HL-60 (cell line): ENCODE data around the gene AGO3.

Experiments used
- DNase-seq, 2 experiments: peaks; one replicate each; pipeline ENCODE4 v3.0.0-alpha.2; 2010 to 2020; ENCODE audit warnings: low read depth in 1 of 2, low spot score in 1 of 2
- H3K27ac ChIP-seq: fragments of 250-450 bp; sonication (Bioruptor Pico); replicated peaks from 2 replicates; pipeline ENCODE4 v1.5.1; 2020; ENCODE audit warnings: mild to moderate bottlenecking, moderate library complexity
- H3K27me3 ChIP-seq: fragments of 250-450 bp; sonication (Bioruptor Pico); 2 replicates; pipeline ENCODE4 v1.5.1; 2021; ENCODE audit warnings: mild to moderate bottlenecking, moderate library complexity; ENCODE audit not compliant: insufficient read depth, poor library complexity, severe bottlenecking
- H3K4me3 ChIP-seq: replicated peaks from 2 replicates; pipeline ENCODE4 v1.5.1; 2011; ENCODE audit warnings: mild to moderate bottlenecking, control low read depth, low read length; ENCODE audit not compliant: insufficient read depth
- GABPA ChIP-seq: IDR thresholded peaks from 2 replicates; pipeline ENCODE4 v1.6.1; 2012; ENCODE audit warnings: low read depth
- POLR2AphosphoS5 ChIP-seq: IDR thresholded peaks from 2 replicates; pipeline ENCODE4 v1.6.1; 2012; ENCODE audit warnings: low read depth
- SPI1 ChIP-seq: IDR thresholded peaks from 2 replicates; pipeline ENCODE4 v1.6.1; 2012; ENCODE audit warnings: low read depth, mild to moderate bottlenecking, borderline replicate concordance
- TF ChIP-seq, protein P1 (sequence below): IDR thresholded peaks from one replicate; pipeline ENCODE4 v1.5.1; 2011; ENCODE audit warnings: low read length, control low read depth, inconsistent platforms; ENCODE audit not compliant: insufficient read depth
- TF ChIP-seq, protein P2 (sequence below): IDR thresholded peaks from 2 replicates; pipeline ENCODE4 v1.6.1; 2012; ENCODE audit warnings: low read depth; ENCODE audit not compliant: insufficient replicate concordance

The AGO3 gene

DNA sequence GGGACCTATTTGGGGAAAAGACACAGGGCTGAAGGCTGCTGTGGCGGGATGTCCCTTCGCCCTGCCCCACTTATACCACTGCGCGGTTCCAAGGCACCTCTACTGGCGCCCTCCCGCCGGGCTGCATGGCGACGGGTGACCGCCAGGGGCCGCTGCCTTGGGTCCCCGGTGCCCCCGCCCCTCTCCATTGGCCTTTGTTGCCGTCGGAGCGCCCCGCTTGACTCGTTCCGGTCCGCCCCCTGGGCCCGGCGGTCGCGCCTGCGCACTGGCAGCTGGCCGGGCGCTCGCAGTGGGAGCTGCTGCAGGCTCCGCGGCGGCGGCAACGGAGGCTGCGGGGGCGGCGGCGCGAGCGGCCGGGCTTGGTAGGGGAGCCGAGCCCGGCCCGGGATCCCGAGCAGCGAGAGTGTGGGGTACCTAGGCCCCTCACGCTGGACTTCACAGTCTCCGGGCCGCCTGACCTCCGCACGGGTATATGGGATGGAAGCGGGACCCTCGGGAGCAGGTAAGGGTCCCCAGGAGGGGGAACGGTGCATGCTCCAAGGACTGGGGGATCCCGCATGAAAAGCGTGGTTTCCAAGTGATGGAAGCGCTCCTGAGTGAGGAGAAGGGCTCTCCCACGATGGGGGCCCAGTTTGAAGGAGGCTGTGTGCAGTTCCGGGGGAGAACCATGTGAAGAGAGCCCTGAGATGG is 47.8 kb upstream of the AGO3 start, which contains the start of gene AGO1:
AGO1 (plus strand) TSS at position 265 of the 690 bp plus-strand sequence; CDS start at position 478, 213 bp downstream.
- Histone ChIP-seq H3K4me3 (peak within 1 kb of the TSS; percentile 98), H3K27ac (peak within 1 kb of the TSS; percentile 66), H3K27me3 (no peaks in the 10 kb centered on the region)
- TF ChIP-seq, protein P1, sequence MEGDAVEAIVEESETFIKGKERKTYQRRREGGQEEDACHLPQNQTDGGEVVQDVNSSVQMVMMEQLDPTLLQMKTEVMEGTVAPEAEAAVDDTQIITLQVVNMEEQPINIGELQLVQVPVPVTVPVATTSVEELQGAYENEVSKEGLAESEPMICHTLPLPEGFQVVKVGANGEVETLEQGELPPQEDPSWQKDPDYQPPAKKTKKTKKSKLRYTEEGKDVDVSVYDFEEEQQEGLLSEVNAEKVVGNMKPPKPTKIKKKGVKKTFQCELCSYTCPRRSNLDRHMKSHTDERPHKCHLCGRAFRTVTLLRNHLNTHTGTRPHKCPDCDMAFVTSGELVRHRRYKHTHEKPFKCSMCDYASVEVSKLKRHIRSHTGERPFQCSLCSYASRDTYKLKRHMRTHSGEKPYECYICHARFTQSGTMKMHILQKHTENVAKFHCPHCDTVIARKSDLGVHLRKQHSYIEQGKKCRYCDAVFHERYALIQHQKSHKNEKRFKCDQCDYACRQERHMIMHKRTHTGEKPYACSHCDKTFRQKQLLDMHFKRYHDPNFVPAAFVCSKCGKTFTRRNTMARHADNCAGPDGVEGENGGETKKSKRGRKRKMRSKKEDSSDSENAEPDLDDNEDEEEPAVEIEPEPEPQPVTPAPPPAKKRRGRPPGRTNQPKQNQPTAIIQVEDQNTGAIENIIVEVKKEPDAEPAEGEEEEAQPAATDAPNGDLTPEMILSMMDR = peak; percentile 72
- TF ChIP-seq, protein P2, sequence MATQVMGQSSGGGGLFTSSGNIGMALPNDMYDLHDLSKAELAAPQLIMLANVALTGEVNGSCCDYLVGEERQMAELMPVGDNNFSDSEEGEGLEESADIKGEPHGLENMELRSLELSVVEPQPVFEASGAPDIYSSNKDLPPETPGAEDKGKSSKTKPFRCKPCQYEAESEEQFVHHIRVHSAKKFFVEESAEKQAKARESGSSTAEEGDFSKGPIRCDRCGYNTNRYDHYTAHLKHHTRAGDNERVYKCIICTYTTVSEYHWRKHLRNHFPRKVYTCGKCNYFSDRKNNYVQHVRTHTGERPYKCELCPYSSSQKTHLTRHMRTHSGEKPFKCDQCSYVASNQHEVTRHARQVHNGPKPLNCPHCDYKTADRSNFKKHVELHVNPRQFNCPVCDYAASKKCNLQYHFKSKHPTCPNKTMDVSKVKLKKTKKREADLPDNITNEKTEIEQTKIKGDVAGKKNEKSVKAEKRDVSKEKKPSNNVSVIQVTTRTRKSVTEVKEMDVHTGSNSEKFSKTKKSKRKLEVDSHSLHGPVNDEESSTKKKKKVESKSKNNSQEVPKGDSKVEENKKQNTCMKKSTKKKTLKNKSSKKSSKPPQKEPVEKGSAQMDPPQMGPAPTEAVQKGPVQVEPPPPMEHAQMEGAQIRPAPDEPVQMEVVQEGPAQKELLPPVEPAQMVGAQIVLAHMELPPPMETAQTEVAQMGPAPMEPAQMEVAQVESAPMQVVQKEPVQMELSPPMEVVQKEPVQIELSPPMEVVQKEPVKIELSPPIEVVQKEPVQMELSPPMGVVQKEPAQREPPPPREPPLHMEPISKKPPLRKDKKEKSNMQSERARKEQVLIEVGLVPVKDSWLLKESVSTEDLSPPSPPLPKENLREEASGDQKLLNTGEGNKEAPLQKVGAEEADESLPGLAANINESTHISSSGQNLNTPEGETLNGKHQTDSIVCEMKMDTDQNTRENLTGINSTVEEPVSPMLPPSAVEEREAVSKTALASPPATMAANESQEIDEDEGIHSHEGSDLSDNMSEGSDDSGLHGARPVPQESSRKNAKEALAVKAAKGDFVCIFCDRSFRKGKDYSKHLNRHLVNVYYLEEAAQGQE = no peak
- TF ChIP-seq SPI1 (no peak), GABPA (no peak), POLR2AphosphoS5 (0 out of 2 replicates have a peak, but pooled peaks have one; percentile 40)
- DNase-seq = peak; percentile 91 to 95

DNA sequence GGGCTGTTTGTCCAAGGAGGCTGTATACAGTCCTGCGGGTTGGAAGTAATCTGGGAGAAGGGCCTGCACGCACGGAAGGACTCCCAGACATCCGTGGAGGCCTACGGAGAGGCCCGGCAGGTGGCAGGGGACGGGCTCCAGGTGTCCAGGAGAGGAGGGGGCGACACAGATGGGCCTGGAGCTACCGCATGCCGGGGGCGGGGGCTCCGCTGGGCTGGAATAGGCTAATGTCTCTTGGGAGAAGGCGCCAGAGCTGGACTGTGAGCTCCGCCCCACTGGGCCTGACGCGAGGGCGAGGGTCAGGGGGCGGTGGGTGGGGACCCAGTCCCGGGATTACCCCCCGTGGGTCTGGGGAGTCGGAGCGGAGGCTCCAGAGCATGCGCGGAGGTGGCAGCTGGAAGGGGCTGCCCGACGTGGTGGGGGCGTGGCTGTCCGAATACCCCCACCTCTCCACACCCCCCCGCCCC is 47.2 kb upstream of the AGO3 start:
- DNase-seq = no peak
- Histone ChIP-seq H3K4me3 (peak overlapping the region; percentile 98), H3K27ac (peak overlapping the region; percentile 66), H3K27me3 (no peaks in the 10 kb centered on the region)
- TF ChIP-seq, protein P1 = no peak
- TF ChIP-seq GABPA = no peak
- TF ChIP-seq POLR2AphosphoS5 = no peak
- no peak for TF ChIP-seq SPI1
- TF ChIP-seq, protein P2 = no peak

DNA sequence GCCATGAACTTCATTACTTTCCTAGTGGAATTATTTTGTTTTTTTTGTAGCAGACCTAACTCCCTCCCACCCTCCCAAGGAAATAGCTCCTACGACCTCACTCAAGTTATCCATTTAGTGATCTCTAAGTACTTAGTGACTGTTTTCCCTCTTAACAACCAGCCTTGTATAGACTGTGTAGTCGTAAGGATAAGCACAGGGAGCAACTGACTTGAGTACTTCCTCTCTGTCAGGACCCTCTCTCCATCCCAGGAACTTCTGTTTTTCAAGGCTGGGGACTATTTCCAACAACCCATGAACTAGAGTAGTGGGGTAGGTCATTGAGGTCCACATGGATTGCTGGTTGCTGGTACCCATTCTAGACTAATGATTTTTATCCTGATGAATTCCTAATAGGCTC is 46.0 kb upstream of the AGO3 start:
- TF ChIP-seq, protein P1 = no peak
- TF ChIP-seq SPI1 = peak; percentile 50; the same call in 1 of the 2 replicates
- Histone ChIP-seq H3K4me3 (no peak overlapping the region), H3K27me3 (no peaks in the 10 kb centered on the region), H3K27ac (no peak overlapping the region)
- DNase-seq = no peak
